ENCODE measurements around the gene ARL14EP.

Gene ARL14EP

DNA sequence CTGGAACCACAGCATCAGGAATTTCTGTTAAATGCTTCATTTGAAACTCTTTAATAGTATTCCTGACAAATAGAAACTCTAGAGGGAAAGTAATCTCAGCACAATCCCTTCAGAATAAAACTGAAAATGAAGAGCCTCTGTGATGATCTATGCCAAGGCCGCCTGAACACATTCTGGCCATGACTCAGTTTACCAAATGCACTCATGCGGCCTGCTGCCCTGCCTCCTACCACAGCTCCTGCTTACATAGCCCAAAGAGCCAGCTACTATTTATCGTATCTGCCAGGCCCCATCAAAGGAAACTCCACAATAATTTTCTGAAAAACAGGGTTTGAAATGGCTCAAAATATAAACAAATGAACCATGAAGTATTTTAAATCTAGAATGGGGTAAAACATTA is 27.0 kb downstream of the ARL14EP start:
- TF ChIP-seq CTCF (IDR thresholded peaks at IDR 0.05; ENCODE audit: low read depth, low read length, missing control alignments): no peak
- no peak overlapping the region for H3K4me3 ChIP-seq (ENCODE audit: low read depth, low read length)
- in situ Hi-C loops (cut with HindIII; ENCODE audit: low sequenced_read_pairs): no loop called here
- no peak for DNase-seq (ENCODE audit: low read depth)

- H3K4me3 ChIP-seq (ENCODE audit: low read depth, low read length): no peak overlapping the region
- TF ChIP-seq CTCF (IDR thresholded peaks at IDR 0.05; ENCODE audit: low read depth, low read length, missing control alignments): no peak
- in situ Hi-C loops (cut with HindIII; ENCODE audit: low sequenced_read_pairs): no loop called here
- no peak for DNase-seq (ENCODE audit: low read depth)
Observed at GRCh38 chr11:30350384-30350783, 27.5 kb downstream of the ARL14EP start.

GRCh38 chr11:30351061-30351460 is 28.2 kb downstream of the ARL14EP start:
- H3K4me3 ChIP-seq (ENCODE audit: low read depth, low read length): no peak overlapping the region
- DNase-seq (ENCODE audit: low read depth): no peak
- no peak for TF ChIP-seq CTCF (IDR thresholded peaks at IDR 0.05; ENCODE audit: low read depth, low read length, missing control alignments)
- in situ Hi-C loops (cut with HindIII; ENCODE audit: low sequenced_read_pairs): no loop called here

- no peak overlapping the region for H3K4me3 ChIP-seq (ENCODE audit: low read depth, low read length)
- no peak for DNase-seq (ENCODE audit: low read depth)
- TF ChIP-seq CTCF (IDR thresholded peaks at IDR 0.05; ENCODE audit: low read depth, low read length, missing control alignments): no peak
- in situ Hi-C loops (cut with HindIII; ENCODE audit: low sequenced_read_pairs): no loop called here
Observed at GRCh38 chr11:30356391-30356790, 33.5 kb downstream of the ARL14EP start.

DNA sequence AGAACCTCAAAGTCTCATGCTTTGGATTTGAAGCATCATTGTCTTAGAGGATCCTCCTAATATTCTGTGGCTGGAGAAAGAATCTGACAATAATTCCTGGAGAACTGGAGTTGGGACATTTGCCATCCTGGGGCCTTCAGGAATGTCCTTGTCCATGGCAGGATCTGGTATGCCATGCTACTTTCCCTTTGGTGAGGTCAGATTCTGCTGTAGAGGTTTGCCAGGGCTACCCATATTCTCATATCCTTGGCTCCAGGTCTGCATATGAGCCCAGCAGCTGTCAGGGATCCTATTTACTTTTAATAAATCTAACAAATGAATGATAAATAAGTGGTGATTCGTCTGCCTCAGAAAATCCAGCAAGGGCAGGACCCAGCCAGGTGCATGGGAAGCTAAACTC is 35.0 kb downstream of the ARL14EP start:
- no peak for TF ChIP-seq CTCF (IDR thresholded peaks at IDR 0.05; ENCODE audit: low read depth, low read length, missing control alignments)
- in situ Hi-C loops (cut with HindIII; ENCODE audit: low sequenced_read_pairs): no loop called here
- H3K4me3 ChIP-seq (ENCODE audit: low read depth, low read length): no peak overlapping the region
- no peak for DNase-seq (ENCODE audit: low read depth)

DNA sequence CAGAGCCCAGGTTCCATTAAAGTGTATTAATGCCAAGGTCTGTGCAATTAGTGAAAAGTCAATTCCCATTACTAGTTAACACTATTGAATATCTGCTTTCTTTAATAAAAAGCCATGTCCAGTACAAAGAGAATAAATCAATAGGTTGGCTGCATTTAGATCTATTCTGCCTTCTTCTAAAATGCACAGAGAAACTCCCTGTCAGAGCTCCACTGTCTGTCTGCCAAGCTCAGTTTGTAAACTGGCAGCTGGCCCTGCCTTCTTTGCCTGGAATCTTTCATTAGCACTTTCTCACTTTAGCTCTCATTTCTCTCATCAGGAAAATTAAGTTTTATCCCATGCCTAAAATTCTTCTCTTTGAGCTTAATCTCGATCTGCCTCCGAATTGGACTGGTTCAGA is 35.6 kb downstream of the ARL14EP start:
- DNase-seq (ENCODE audit: low read depth): no peak
- no peak for TF ChIP-seq CTCF (IDR thresholded peaks at IDR 0.05; ENCODE audit: low read depth, low read length, missing control alignments)
- no peak overlapping the region for H3K4me3 ChIP-seq (ENCODE audit: low read depth, low read length)
- in situ Hi-C loops (cut with HindIII; ENCODE audit: low sequenced_read_pairs): no loop called here

GRCh38 chr11:30360741-30361140 is 37.8 kb downstream of the ARL14EP start:
- DNase-seq (ENCODE audit: low read depth): no peak
- in situ Hi-C loops (cut with HindIII; ENCODE audit: low sequenced_read_pairs): no loop called here
- TF ChIP-seq CTCF (IDR thresholded peaks at IDR 0.05; ENCODE audit: low read depth, low read length, missing control alignments): no peak
- H3K4me3 ChIP-seq (ENCODE audit: low read depth, low read length): no peak overlapping the region

Measured in astrocyte of the cerebellum (primary cell).